ENCODE results near the gene CEP95. TPM values are rescaled to one million over a fixed set of nuclear protein-coding genes. Genes with fewer than 3 reads are reported as not detected.
"Not testable (repeated sequence)": the region's sequence is repeated elsewhere in the genome, so short reads cannot be mapped to it uniquely, and the experiment has no call there.

The CEP95 gene
- total RNA-seq, 3 donors from 2014 or later (not counting 1 experiment from before 2014, with no cell fraction given): 152 to 187 (median 186) TPM

- DNase-seq (no peak), ATAC-seq (no peak)
- H3K9me3 ChIP-seq (ENCODE audit: control insufficient read depth, insufficient read depth, low read length): no peaks in the 10 kb centered on the region
- no peaks in the 10 kb centered on the region for H3K27me3 Mint-ChIP-seq (ENCODE audit: low read depth in 2 of 2)
- WGBS (ENCODE audit: insufficient coverage): 92% methylated on average over 6 of the region's 6 CpGs
- intact Hi-C loops (cut with micrococcal nuclease): no loop called here
- no peak for TF ChIP-seq CTCF (IDR thresholded peaks at IDR 0.05)
- no peaks in the 10 kb centered on the region for H3K9me3 Mint-ChIP-seq
- peaks cover 6 to 9% of the 10 kb centered on the region in 2 donors for H3K4me1 Mint-ChIP-seq
- no peak overlapping the region for H3K4me3 ChIP-seq (ENCODE audit: low read length)
- H3K27ac Mint-ChIP-seq: no peak overlapping the region
- no peaks in the 10 kb centered on the region for H3K36me3 ChIP-seq (ENCODE audit: control insufficient read depth, insufficient read depth, low read length)
- no peaks in the 10 kb centered on the region for H3K36me3 Mint-ChIP-seq
- no peak overlapping the region for H3K27ac ChIP-seq (ENCODE audit: low read length)
- no peaks in the 10 kb centered on the region for H3K27me3 ChIP-seq (ENCODE audit: control insufficient read depth, insufficient read depth, low read length)
- no peak overlapping the region for H3K4me3 Mint-ChIP-seq
- peaks cover 17% of the 10 kb centered on the region for H3K4me1 ChIP-seq (ENCODE audit: control insufficient read depth, insufficient read depth, low read length)
Observed at GRCh38 chr17:64459284-64459747, 47.5 kb upstream of the CEP95 start.

- H3K9me3 Mint-ChIP-seq; H3K27ac ChIP-seq (ENCODE audit: low read length); H3K4me3 ChIP-seq (ENCODE audit: low read length); H3K27ac Mint-ChIP-seq; intact Hi-C loops (cut with micrococcal nuclease); H3K36me3 Mint-ChIP-seq; H3K36me3 ChIP-seq (ENCODE audit: control insufficient read depth, insufficient read depth, low read length); H3K27me3 Mint-ChIP-seq (ENCODE audit: low read depth in 2 of 2); H3K4me3 Mint-ChIP-seq; H3K4me1 Mint-ChIP-seq; ATAC-seq; H3K27me3 ChIP-seq (ENCODE audit: control insufficient read depth, insufficient read depth, low read length); DNase-seq; H3K9me3 ChIP-seq (ENCODE audit: control insufficient read depth, insufficient read depth, low read length): not testable (repeated sequence)
- WGBS (ENCODE audit: insufficient coverage): 99% methylated on average over 7 of the region's 7 CpGs
- peaks cover 17% of the 10 kb centered on the region for H3K4me1 ChIP-seq (ENCODE audit: control insufficient read depth, insufficient read depth, low read length)
Observed at GRCh38 chr17:64459818-64460217, 47.0 kb upstream of the CEP95 start.

- 95% methylated on average over 8 of the region's 8 CpGs for WGBS (ENCODE audit: insufficient coverage)
- no peak overlapping the region for H3K4me3 ChIP-seq (ENCODE audit: low read length)
- no peaks in the 10 kb centered on the region for H3K27me3 ChIP-seq (ENCODE audit: control insufficient read depth, insufficient read depth, low read length)
- H3K9me3 Mint-ChIP-seq: no peaks in the 10 kb centered on the region
- intact Hi-C loops (cut with micrococcal nuclease): no loop called here
- H3K27me3 Mint-ChIP-seq (ENCODE audit: low read depth in 2 of 2): peaks cover 0 to 2% of the 10 kb centered on the region in 2 donors
- TF ChIP-seq CTCF (IDR thresholded peaks at IDR 0.05): no peak
- no peak overlapping the region for H3K4me3 Mint-ChIP-seq
- H3K27ac ChIP-seq (ENCODE audit: low read length): no peak overlapping the region
- no peaks in the 10 kb centered on the region for H3K36me3 ChIP-seq (ENCODE audit: control insufficient read depth, insufficient read depth, low read length)
- DNase-seq: no peak
- no peak for ATAC-seq
- H3K4me1 ChIP-seq (ENCODE audit: control insufficient read depth, insufficient read depth, low read length): peaks cover 13% of the 10 kb centered on the region
- H3K9me3 ChIP-seq (ENCODE audit: control insufficient read depth, insufficient read depth, low read length): no peaks in the 10 kb centered on the region
- H3K36me3 Mint-ChIP-seq: no peaks in the 10 kb centered on the region
- H3K27ac Mint-ChIP-seq: no peak overlapping the region
- peaks cover 6% of the 10 kb centered on the region in 2 donors for H3K4me1 Mint-ChIP-seq
Observed at GRCh38 chr17:64460955-64461354, 45.8 kb upstream of the CEP95 start.

GRCh38 chr17:64461788-64462187 lies 45.0 kb upstream of the CEP95 start:
- no peak overlapping the region for H3K4me3 Mint-ChIP-seq
- no peaks in the 10 kb centered on the region for H3K9me3 ChIP-seq (ENCODE audit: control insufficient read depth, insufficient read depth, low read length)
- no peak overlapping the region for H3K4me3 ChIP-seq (ENCODE audit: low read length)
- no peak overlapping the region for H3K27ac ChIP-seq (ENCODE audit: low read length)
- no peak overlapping the region for H3K27ac Mint-ChIP-seq
- no peaks in the 10 kb centered on the region for H3K9me3 Mint-ChIP-seq
- no peak for DNase-seq
- H3K4me1 Mint-ChIP-seq: no peaks in the 10 kb centered on the region
- no peaks in the 10 kb centered on the region for H3K36me3 Mint-ChIP-seq
- TF ChIP-seq CTCF (IDR thresholded peaks at IDR 0.05): no peak
- no peaks in the 10 kb centered on the region for H3K27me3 ChIP-seq (ENCODE audit: control insufficient read depth, insufficient read depth, low read length)
- no peaks in the 10 kb centered on the region for H3K36me3 ChIP-seq (ENCODE audit: control insufficient read depth, insufficient read depth, low read length)
- H3K4me1 ChIP-seq (ENCODE audit: control insufficient read depth, insufficient read depth, low read length): peaks cover 5% of the 10 kb centered on the region
- WGBS (ENCODE audit: insufficient coverage): 95% methylated on average over 3 of the region's 6 CpGs
- intact Hi-C loops (cut with micrococcal nuclease): no loop called here
- no peak for ATAC-seq
- peaks cover 0 to 2% of the 10 kb centered on the region in 2 donors for H3K27me3 Mint-ChIP-seq (ENCODE audit: low read depth in 2 of 2)

Measured in natural killer cell (primary cell).